Stimulated activated CD4-positive, alpha-beta T cell treated with anti-CD3 and anti-CD28 coated beads, Interleukin-4, amount 100 ng/mL, for 48 hours (primary cell): ENCODE results near the gene SPTBN4.
"Not testable (repeated sequence)": the region's sequence is repeated elsewhere in the genome, so short reads cannot be mapped to it uniquely, and the experiment has no call there.

Source experiments
- DNase-seq, 2 donors: peaks; one replicate each; pipeline ENCODE4 v3.0.0-alpha.2; 2020; ENCODE audit warnings: low read depth in 2 of 2

The SPTBN4 gene

GRCh38 chr19:40560092-40560507, 93.3 kb downstream of the SPTBN4 start:
- no peak for DNase-seq

- DNase-seq, result no peak
Observed at GRCh38 chr19:40561947-40562346, 95.1 kb downstream of the SPTBN4 start.

GRCh38 chr19:40564535-40564934, 97.7 kb downstream of the SPTBN4 start:
- not testable (repeated sequence) for DNase-seq

GRCh38 chr19:40565355-40565754, 98.6 kb downstream of the SPTBN4 start:
- DNase-seq, result no peak

GRCh38 chr19:40565910-40566495, 99.2 kb downstream of the SPTBN4 start:
- DNase-seq, result no peak

- no peak for DNase-seq
Observed at GRCh38 chr19:40567040-40567749, 100.4 kb downstream of the SPTBN4 start.

- DNase-seq, result no peak
Observed at GRCh38 chr19:40567750-40568494, 101.1 kb downstream of the SPTBN4 start.

GRCh38 chr19:40570313-40571004, 103.7 kb downstream of the SPTBN4 start:
- peak; percentile 93 to 94 for DNase-seq

- DNase-seq, result no peak
Observed at GRCh38 chr19:40571005-40571318, 104.2 kb downstream of the SPTBN4 start.

- no peak for DNase-seq
Observed at GRCh38 chr19:40571831-40572495, 105.2 kb downstream of the SPTBN4 start.

GRCh38 chr19:40575326-40575725, 108.5 kb downstream of the SPTBN4 start:
- no peak for DNase-seq

- DNase-seq, result no peak
Observed at GRCh38 chr19:40576151-40576584, 109.4 kb downstream of the SPTBN4 start.

- peak; percentile 84 to 91 for DNase-seq
Observed at GRCh38 chr19:40576585-40577451, 110.0 kb downstream of the SPTBN4 start, which contains the start of gene SHKBP1. Gene SHKBP1, plus strand, starts transcription at chr19:40576873. Its CDS starts 27 bp downstream, at chr19:40576900.

- DNase-seq, result no peak
Observed at GRCh38 chr19:40578442-40578908, 111.7 kb downstream of the SPTBN4 start.

- DNase-seq, result no peak
Observed at GRCh38 chr19:40580619-40581018, 113.8 kb downstream of the SPTBN4 start.

GRCh38 chr19:40581531-40581930, 114.7 kb downstream of the SPTBN4 start:
- DNase-seq, result no peak

GRCh38 chr19:40582467-40582866, 115.7 kb downstream of the SPTBN4 start:
- DNase-seq, result no peak

- no peak for DNase-seq
Observed at GRCh38 chr19:40583283-40583682, 116.5 kb downstream of the SPTBN4 start.

- no peak for DNase-seq
Observed at GRCh38 chr19:40584007-40584406, 117.2 kb downstream of the SPTBN4 start.

GRCh38 chr19:40585241-40585981, 118.6 kb downstream of the SPTBN4 start:
- DNase-seq, result no peak
